H1 (cell line): Measurements from ENCODE around the gene LCE3C. TPM values are rescaled to one million over a fixed set of nuclear protein-coding genes. Genes with fewer than 3 reads are reported as not detected.
"Not testable (repeated sequence)": the region's sequence is repeated elsewhere in the genome, so short reads cannot be mapped to it uniquely, and the experiment has no call there.

Source experiments
- CTCF ChIA-PET: fragments of 300-600 bp; sonication (Branson Sonifier 250); formaldehyde crosslinking; loops from one replicate; lab custom pipeline; 2021; ENCODE audit not compliant: partially characterized antibody; lab: Charles Lee
- POLR2A ChIA-PET: fragments of 300-600 bp; sonication (Branson Sonifier 250); formaldehyde crosslinking; loops from one replicate; lab custom pipeline; 2021; ENCODE audit warnings: inconsistent platforms; ENCODE audit not compliant: partially characterized antibody; lab: Charles Lee
- DNase-seq, 2 experiments: peaks; one replicate each; pipeline versions ENCODE4 v3.0.0 to v3.0.0-alpha.2; 2010 to 2022; ENCODE audit warnings: low spot score in 2 of 2, low read depth in 1 of 2, mixed read lengths in 1 of 2
- FAIRE-seq: peaks from 2 replicates; lab custom pipeline; 2011; peaks lifted over from hg19 to GRCh38; lab: Jason Lieb, UNC
- H2AFZ ChIP-seq: 2 replicates; pipeline ENCODE4 v1.8.1; 2012; ENCODE audit warnings: low read length, inconsistent platforms
- H2AK5ac ChIP-seq: 2 replicates; pipeline ENCODE4 v1.6.1; 2013; ENCODE audit warnings: low read depth, low read length
- H2BK120ac ChIP-seq: replicated peaks from 2 replicates; pipeline ENCODE3; 2013; ENCODE audit warnings: low read depth, low read length, inconsistent platforms
- H2BK12ac ChIP-seq: 2 replicates; pipeline ENCODE4 v1.6.1; 2013; ENCODE audit warnings: low read depth, low read length
- H2BK15ac ChIP-seq: 2 replicates; pipeline ENCODE4 v1.6.1; 2013; ENCODE audit warnings: low read length
- H2BK20ac ChIP-seq: 2 replicates; pipeline ENCODE4 v1.6.1; 2013; ENCODE audit warnings: low read length
- H2BK5ac ChIP-seq: 2 replicates; pipeline ENCODE4 v1.6.1; 2013; ENCODE audit warnings: low read depth, low read length
- H3K14ac ChIP-seq: 2 replicates; pipeline ENCODE4 v1.6.1; 2013; ENCODE audit warnings: inconsistent platforms; ENCODE audit not compliant: insufficient read length
- H3K18ac ChIP-seq: 2 replicates; pipeline ENCODE4 v1.6.1; 2013; ENCODE audit warnings: low read length; ENCODE audit errors: extremely low read depth
- H3K23ac ChIP-seq: 2 replicates; pipeline ENCODE4 v1.6.1; 2013; ENCODE audit warnings: inconsistent platforms; ENCODE audit not compliant: insufficient read length
- H3K23me2 ChIP-seq: 2 replicates; pipeline ENCODE4 v1.6.1; 2013; ENCODE audit warnings: low read depth, low read length
- H3K27ac ChIP-seq: 2 replicates; pipeline ENCODE4 v1.6.1; 2011; ENCODE audit warnings: low read depth, low read length, inconsistent platforms
- H3K27me3 ChIP-seq, 4 experiments: replicated peaks in 1 of 4; 1 replicate in 1 of 4; 2 replicates in 3 of 4; pipeline versions ENCODE4 v1.6.1 to v1.8.1; 2011 to 2013; ENCODE audit warnings: low read length in 3 of 4, mild to moderate bottlenecking in 3 of 4, inconsistent platforms in 2 of 4, mixed read lengths in 2 of 4, moderate library complexity in 1 of 4; ENCODE audit not compliant: control insufficient read depth in 3 of 4, insufficient read depth in 3 of 4; ENCODE audit errors: extremely low read depth in 1 of 4
- H3K36me3 ChIP-seq, 4 experiments: 2 replicates each; pipeline versions ENCODE4 v1.6.1 to v1.8.1; 2011 to 2013; ENCODE audit warnings: mild to moderate bottlenecking in 4 of 4, low read length in 3 of 4, moderate library complexity in 2 of 4, control low read depth in 1 of 4, inconsistent platforms in 1 of 4; ENCODE audit not compliant: insufficient read depth in 4 of 4, control insufficient read depth in 2 of 4
- H3K4ac ChIP-seq: replicated peaks from 2 replicates; pipeline ENCODE3; 2013; ENCODE audit warnings: low read length, low read depth, mixed read lengths, inconsistent platforms; ENCODE audit not compliant: insufficient read length
- H3K4me1 ChIP-seq, 4 experiments: replicated peaks in 1 of 4; 1 replicate in 1 of 4; 2 replicates in 3 of 4; pipeline versions ENCODE4 v1.6.1 to v1.8.1; 2011 to 2013; ENCODE audit warnings: low read length in 3 of 4, inconsistent platforms in 2 of 4, mixed read lengths in 1 of 4; ENCODE audit not compliant: insufficient read depth in 4 of 4, control insufficient read depth in 3 of 4
- H3K4me2 ChIP-seq, 2 experiments: 2 replicates each; pipeline versions ENCODE4 v1.6.1 to v1.8.1; 2011 to 2013; ENCODE audit warnings: low read depth in 2 of 2, low read length in 2 of 2, control low read depth in 1 of 2, inconsistent platforms in 1 of 2, mild to moderate bottlenecking in 1 of 2; ENCODE audit not compliant: insufficient read depth in 1 of 2
- H3K4me3 ChIP-seq, 4 experiments: fragments of 200-600, 300-600 bp in 1 of 4; sonication (generic), shearing (Covaris generic), sonication (Bioruptor Twin) in 1 of 4; 2 replicates each; pipeline versions ENCODE4 v1.5.1 to v1.8.1; 2011 to 2016; ENCODE audit warnings: low read length in 4 of 4, low read depth in 3 of 4, control low read depth in 2 of 4, inconsistent platforms in 2 of 4, mild to moderate bottlenecking in 2 of 4, mixed read lengths in 1 of 4, moderate library complexity in 1 of 4; ENCODE audit not compliant: insufficient read depth in 2 of 4; ENCODE audit errors: extremely low read depth in 1 of 4
- H3K56ac ChIP-seq: replicated peaks from 2 replicates; pipeline ENCODE3; 2013; ENCODE audit warnings: low read depth, mild to moderate bottlenecking, mixed read lengths, low read length, inconsistent platforms; ENCODE audit not compliant: insufficient read length
- H3K79me1 ChIP-seq: 2 replicates; pipeline ENCODE4 v1.6.1; 2013; ENCODE audit warnings: low read depth, low read length, control low read depth
- H3K79me2 ChIP-seq, 2 experiments: 2 replicates each; pipeline versions ENCODE4 v1.6.1 to v1.8.1; 2012 to 2013; ENCODE audit warnings: low read length in 2 of 2, mild to moderate bottlenecking in 2 of 2, inconsistent platforms in 1 of 2; ENCODE audit not compliant: insufficient read depth in 2 of 2, control insufficient read depth in 1 of 2
- H3K9ac ChIP-seq, 4 experiments: replicated peaks in 1 of 4; 1 replicate in 1 of 4; 2 replicates in 3 of 4; pipeline versions ENCODE4 v1.6.1 to v1.8.1; 2011 to 2013; ENCODE audit warnings: low read depth in 3 of 4, low read length in 3 of 4, control low read depth in 2 of 4, mild to moderate bottlenecking in 2 of 4, moderate library complexity in 2 of 4, inconsistent platforms in 1 of 4; ENCODE audit errors: extremely low read depth in 1 of 4
- H3K9me3 ChIP-seq, 2 experiments: 2 replicates each; pipeline versions ENCODE4 v1.6.1 to v1.8.1; 2012 to 2013; ENCODE audit warnings: mild to moderate bottlenecking in 2 of 2, moderate library complexity in 2 of 2, control low read depth in 1 of 2, inconsistent platforms in 1 of 2, low read depth in 1 of 2, low read length in 1 of 2, mixed read lengths in 1 of 2; ENCODE audit not compliant: insufficient read depth in 2 of 2
- H4K20me1 ChIP-seq, 2 experiments: replicated peaks in 1 of 2; 2 replicates each; pipeline versions ENCODE3 to v1.8.1; 2011 to 2013; ENCODE audit warnings: inconsistent platforms in 2 of 2, low read length in 2 of 2, mild to moderate bottlenecking in 1 of 2; ENCODE audit not compliant: insufficient read depth in 2 of 2, control insufficient read depth in 1 of 2
- H4K5ac ChIP-seq: 2 replicates; pipeline ENCODE4 v1.6.1; 2013; ENCODE audit warnings: low read length, low read depth, mixed read lengths, inconsistent platforms; ENCODE audit not compliant: insufficient read length
- H4K8ac ChIP-seq: 2 replicates; pipeline ENCODE4 v1.8.0; 2013; ENCODE audit warnings: mild to moderate bottlenecking, moderate library complexity, low read length, inconsistent platforms; ENCODE audit not compliant: insufficient read depth; ENCODE audit errors: extremely low read depth
- H4K91ac ChIP-seq: replicated peaks from 2 replicates; pipeline ENCODE3; 2013; ENCODE audit warnings: low read length, mixed read lengths, inconsistent platforms; ENCODE audit not compliant: insufficient read length
- WGBS, 2 experiments: shearing (Covaris generic) in 1 of 2; methylation state at CpG; one replicate each; pipeline versions ENCODE4 v1.1.6 to v1.1.7; 2013 to 2015; ENCODE audit warnings: low lambda C conversion rate in 2 of 2, mixed read lengths in 2 of 2, inconsistent platforms in 1 of 2, low coverage in 1 of 2, missing lambda C conversion rate in 1 of 2; ENCODE audit not compliant: insufficient replicate concordance in 2 of 2, insufficient coverage in 1 of 2, insufficient read length in 1 of 2; ENCODE audit errors: extremely low coverage in 1 of 2, missing lambda C conversion rate in 1 of 2; 5-methylcytosine and 5-hydroxymethylcytosine counted together
- polyA plus RNA-seq, 7 experiments: library from polyadenylated mRNA; depleted of rRNA in 3 of 7; stranded (reverse) in 5 of 7; unstranded in 2 of 7; fragments of >200 nt in 5 of 7; fragments of 200-250 nt in 2 of 7; gene quantifications; 1 replicate in 5 of 7; 2 replicates in 1 of 7; 4 replicates in 1 of 7; pipeline versions ENCODE4 v1.2.1 to v1.2.3, GENCODE V29; 2011 to 2013; ENCODE audit warnings: missing spikeins in 2 of 7, mixed read lengths in 2 of 7
- total RNA-seq: library from RNA; stranded (reverse); fragmentation: NEBNext Ultra II Directional; extraction: Animal tissue kit (Norgen Biotek cat#: 25700); gene quantifications from 2 replicates; pipeline ENCODE4 v1.2.1, GENCODE V29; 2021

The LCE3C gene
- total and polyA plus RNA-seq, 2 of the 8 experiments (the other 6 are each of a cell fraction or from before 2014, with no cell fraction given), result not detected

DNA sequence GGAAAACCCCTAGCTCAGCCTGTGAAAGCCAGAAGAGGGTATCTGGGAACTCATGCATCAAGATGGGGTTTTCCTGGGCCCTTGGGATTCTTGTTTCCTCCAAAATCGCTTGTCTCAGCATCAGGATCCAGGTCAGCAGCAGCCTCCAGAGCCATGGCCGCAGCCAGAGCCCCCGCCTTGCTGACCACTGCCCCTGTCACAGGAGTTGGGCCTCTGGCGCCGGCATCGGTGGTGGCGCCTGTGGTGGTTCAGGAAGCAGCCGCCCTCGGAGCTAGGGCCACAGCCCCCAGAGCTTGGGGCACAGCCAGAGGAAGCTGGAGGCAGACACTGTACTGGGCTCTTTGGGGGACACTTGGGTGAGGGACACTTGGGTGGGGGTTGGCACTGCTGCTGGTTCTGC lies 20.5 kb upstream of the LCE3C start:
- FAIRE-seq, H3K79me2 ChIP-seq, H4K8ac ChIP-seq, H3K27me3 ChIP-seq, H2BK20ac ChIP-seq, H3K23me2 ChIP-seq, H3K23ac ChIP-seq, H4K91ac ChIP-seq, H2BK15ac ChIP-seq, H2AK5ac ChIP-seq, H4K20me1 ChIP-seq, H3K14ac ChIP-seq, H3K79me1 ChIP-seq, H3K18ac ChIP-seq, H3K4me2 ChIP-seq, H3K9ac ChIP-seq, H3K4me3 ChIP-seq, H3K36me3 ChIP-seq, H2BK12ac ChIP-seq, H3K4me1 ChIP-seq, H2BK5ac ChIP-seq, H3K56ac ChIP-seq, DNase-seq, H4K5ac ChIP-seq, H2AFZ ChIP-seq, POLR2A ChIA-PET, H3K27ac ChIP-seq, H2BK120ac ChIP-seq, H3K4ac ChIP-seq: not testable (repeated sequence)
- 85% methylated on average over 7 of the region's 9 CpGs; no CpG with 5 or more reads in 1 of the 2 experiments for WGBS, 2 experiments
- peaks cover 52 to 69% of the 10 kb centered on the region in 2 experiments for H3K9me3 ChIP-seq
- CTCF ChIA-PET, result interaction anchor here (1.0 kb wide), 1 partner anchor 41 kb away, joined by 3 read pairs; no protein-coding TSS in a partner anchor
